Upper lobe of left lung (tissue), 4 donors: ENCODE data around the gene CREB3L2.
"Not testable (repeated sequence)": the region's sequence is repeated elsewhere in the genome, so short reads cannot be mapped to it uniquely, and the experiment has no call there.

Source experiments
- CTCF ChIP-seq, 6 experiments: fragments of 450-650 bp in 4 of 6; fragments of 200-600 bp in 2 of 6; sonication (generic) in 2 of 6; IDR thresholded peaks; one replicate each; pipeline ENCODE4 v1.5.1; 2016 to 2019; ENCODE audit warnings: antibody characterized with exemption in 6 of 6
- POLR2A ChIP-seq, 4 donors: fragments of 450-650 bp; IDR thresholded peaks; one replicate each; pipeline ENCODE4 v1.5.1; 2016 to 2017; ENCODE audit warnings: antibody characterized with exemption in 4 of 4, mild to moderate bottlenecking in 2 of 4
- POLR2AphosphoS5 ChIP-seq, 2 donors: sonication (generic); formaldehyde crosslinking; IDR thresholded peaks; one replicate each; pipeline ENCODE4 v1.5.1; 2017; ENCODE audit warnings: antibody characterized with exemption in 2 of 2

- not testable (repeated sequence) for TF ChIP-seq CTCF, POLR2AphosphoS5, POLR2A (IDR thresholded peaks at IDR 0.05)
Observed at GRCh38 chr7:138014201-138014600, 12.3 kb upstream of the CREB3L2 start.
